ENCODE results near the gene RPUSD3. TPM values are rescaled to one million over a fixed set of nuclear protein-coding genes. Genes with fewer than 3 reads are reported as not detected.

Gene RPUSD3
- total and polyA plus RNA-seq, 4 donors, result 14.4 to 22.7 (median 18.8) TPM

- Histone ChIP-seq H3K27me3 (ENCODE audit: control insufficient read depth in 4 of 4, insufficient read depth in 4 of 4, low read length in 3 of 4) (no peaks in the 10 kb centered on the region), H3K4me1 (ENCODE audit: control insufficient read depth in 4 of 4, insufficient read depth in 4 of 4, low read length in 3 of 4) (peaks cover 0 to 8% (median 3%) of the 10 kb centered on the region in 4 donors), H3K4me3 (ENCODE audit: low read depth in 1 of 3, low read length in 3 of 3) (peak overlapping the region in 2 of 3 donors; percentile 43 to 52), H3K9ac (ENCODE audit: low read depth in 1 of 2, low read length in 2 of 2) (no peak overlapping the region), H3K9me3 (ENCODE audit: control insufficient read depth in 4 of 4, low read length in 3 of 4) (no peaks in the 10 kb centered on the region), H3K36me3 (ENCODE audit: control insufficient read depth in 4 of 4, insufficient read depth in 3 of 4, low read depth in 1 of 4, low read length in 3 of 4) (no peaks in the 10 kb centered on the region), H3K27ac (ENCODE audit: low read depth in 1 of 2, low read length in 2 of 2) (no peak overlapping the region)
- whole genome bisulfite sequencing, result 79% methylated on average over 22 of the region's 22 CpGs
- no peak for DNase-seq (ENCODE audit: low spot score)
- TF ChIP-seq MAX (IDR thresholded peaks at IDR 0.05) (no peak), FOXA1 (IDR thresholded peaks at IDR 0.05) (no peak), RAD21 (IDR thresholded peaks at IDR 0.05) (no peak), HNF4G (IDR thresholded peaks at IDR 0.05) (no peak), RXRA (IDR thresholded peaks at IDR 0.05) (no peak), YY1 (IDR thresholded peaks at IDR 0.05) (no peak), GABPA (IDR thresholded peaks at IDR 0.05 in 1 of 2, conservative IDR thresholded peaks at IDR 0.05 in 1 of 2) (no peak), ZBTB33 (IDR thresholded peaks at IDR 0.05) (no peak), REST (IDR thresholded peaks at IDR 0.05) (no peak), JUND (IDR thresholded peaks at IDR 0.05) (no peak), ATF3 (IDR thresholded peaks at IDR 0.05) (no peak), SP1 (IDR thresholded peaks at IDR 0.05) (no peak), CTCF (IDR thresholded peaks at IDR 0.05; ENCODE audit: low read depth, low read length, missing input control) (no peak), HNF4A (conservative IDR thresholded peaks at IDR 0.05) (no peak), TAF1 (conservative IDR thresholded peaks at IDR 0.05) (no peak)
Measured at GRCh38 chr3:9863058-9863772, 19.4 kb upstream of the RPUSD3 start.
